PC-9 (cell line): ENCODE measurements around the gene CHRNE. TPM values are rescaled to one million over a fixed set of nuclear protein-coding genes. Genes with fewer than 3 reads are reported as not detected.
"Not testable (repeated sequence)": the region's sequence is repeated elsewhere in the genome, so short reads cannot be mapped to it uniquely, and the experiment has no call there.

Source experiments
- BruUV-seq: library from RNA; stranded (reverse); fragments of 400-500 nt; replicated peaks from 2 replicates; lab custom pipeline; 2021; lab: Mats Ljungman, UMichigan
- CTCF ChIA-PET: fragments of 300-600 bp; sonication (Branson Sonifier 250); formaldehyde crosslinking; loops from one replicate; lab custom pipeline; 2022; ENCODE audit warnings: antibody characterized with exemption; lab: Charles Lee
- POLR2A ChIA-PET: fragments of 300-600 bp; sonication (Branson Sonifier 250); formaldehyde crosslinking; loops from one replicate; lab custom pipeline; 2022; ENCODE audit warnings: antibody characterized with exemption; ENCODE audit not compliant: unreplicated experiment; lab: Charles Lee
- DNase-seq, 2 experiments: peaks; one replicate each; pipeline versions ENCODE4 v3.0.0 to v3.0.0-alpha.2; 2015 to 2022; ENCODE audit warnings: mixed read lengths in 1 of 2
- H2AFZ ChIP-seq: fragments of 200-600 bp; sonication (generic); 2 replicates; pipeline ENCODE4 v1.8.1; 2017; ENCODE audit warnings: antibody characterized with exemption
- H3F3A ChIP-seq: fragments of 200-600 bp; sonication (generic); 2 replicates; pipeline ENCODE4 v1.8.1; 2017; ENCODE audit warnings: antibody characterized with exemption, mild to moderate bottlenecking, low read depth; ENCODE audit not compliant: insufficient read depth
- H3K27ac ChIP-seq: fragments of 200-600 bp; sonication (generic); 2 replicates; pipeline ENCODE4 v1.6.1; 2016; ENCODE audit warnings: mixed run types
- H3K27me3 ChIP-seq: fragments of 200-600 bp; sonication (generic); 2 replicates; pipeline ENCODE4 v1.6.1; 2016; ENCODE audit warnings: low read depth, mixed run types; ENCODE audit not compliant: insufficient read depth
- H3K36me3 ChIP-seq: fragments of 200-600 bp; sonication (generic); 2 replicates; pipeline ENCODE4 v1.6.1; 2016; ENCODE audit warnings: low read depth, mixed run types
- H3K4me1 ChIP-seq: fragments of 200-600 bp; sonication (generic); replicated peaks from 2 replicates; pipeline ENCODE4 v1.6.1; 2016; ENCODE audit warnings: mixed run types; ENCODE audit not compliant: insufficient read depth
- H3K4me2 ChIP-seq: fragments of 200-600 bp; sonication (generic); 2 replicates; pipeline ENCODE4 v1.6.1; 2017; ENCODE audit warnings: mixed run types
- H3K4me3 ChIP-seq: fragments of 200-600 bp; sonication (generic); 2 replicates; pipeline ENCODE4 v1.6.1; 2016; ENCODE audit warnings: mixed run types
- H3K79me2 ChIP-seq: fragments of 200-600 bp; sonication (generic); 2 replicates; pipeline ENCODE4 v1.6.1; 2017; ENCODE audit warnings: low read depth, mixed run types
- H3K9me2 ChIP-seq: fragments of 200-600 bp; sonication (generic); 2 replicates; pipeline ENCODE4 v1.8.1; 2017; ENCODE audit warnings: mild to moderate bottlenecking; ENCODE audit not compliant: insufficient read depth
- H3K9me3 ChIP-seq: fragments of 200-600 bp; sonication (generic); 2 replicates; pipeline ENCODE4 v1.8.1; 2016; ENCODE audit warnings: low read depth; ENCODE audit not compliant: insufficient read depth
- H4K20me1 ChIP-seq: fragments of 200-600 bp; sonication (generic); 2 replicates; pipeline ENCODE4 v1.8.1; 2017; ENCODE audit not compliant: insufficient read depth
- CTCF ChIP-seq: fragments of 200-600 bp; sonication (generic); conservative IDR thresholded peaks from 2 replicates; pipeline ENCODE4 v1.6.1; 2017; ENCODE audit warnings: mixed run types, antibody characterized with exemption, mild to moderate bottlenecking, moderate library complexity
- EZH2 ChIP-seq: fragments of 200-600 bp; sonication (generic); IDR thresholded peaks from 2 replicates; pipeline ENCODE4 v1.8.0; 2017; ENCODE audit warnings: antibody characterized with exemption, low read depth
- intact Hi-C: fragments of 100-400 bp; cut with micrococcal nuclease; formaldehyde crosslinking; loops from one replicate; pipeline ENCODE4 v1.10.0; 2022; ENCODE audit not compliant: unreplicated experiment
- total RNA-seq: library from RNA; stranded (reverse); gene quantifications from 2 replicates; pipeline ENCODE4 v1.2.3, GENCODE V29; 2021

CHRNE gene
- total RNA-seq, 1 experiment from 2014 or later, result 0.24 TPM

- ChIA-PET CTCF (no interaction called here), POLR2A (no interaction called here)
- intact Hi-C loops, result no loop called here
- H3K4me2 ChIP-seq, result no peak overlapping the region
- DNase-seq, result no peak
- BruUV-seq, result no TSS peak
- H2AFZ ChIP-seq, result no peak overlapping the region
- H4K20me1 ChIP-seq, result peaks cover 11% of the 10 kb centered on the region; the same call in 1 of the 2 replicates
- H3K27ac ChIP-seq, result no peak overlapping the region
- no peaks in the 10 kb centered on the region for H3K27me3 ChIP-seq
- TF ChIP-seq CTCF (no peak), EZH2 (no peak)
- H3F3A ChIP-seq, result peaks cover 6% of the 10 kb centered on the region; the same call in 1 of the 2 replicates
- no peaks in the 10 kb centered on the region for H3K4me1 ChIP-seq
- H3K36me3 ChIP-seq, result no peaks in the 10 kb centered on the region
- 0 out of 2 replicates have a peak, but pooled peaks cover 11% of the 10 kb centered on the region for H3K79me2 ChIP-seq
- no peaks in the 10 kb centered on the region for H3K9me2 ChIP-seq
- no peak overlapping the region for H3K4me3 ChIP-seq
- H3K9me3 ChIP-seq, result no peaks in the 10 kb centered on the region
Observed at GRCh38 chr17:4870855-4871254, 32.0 kb downstream of the CHRNE start.

- H4K20me1 ChIP-seq, H3K79me2 ChIP-seq, H3K4me3 ChIP-seq, H3K9me2 ChIP-seq, H3K4me1 ChIP-seq, H2AFZ ChIP-seq, H3K27ac ChIP-seq, H3F3A ChIP-seq, H3K4me2 ChIP-seq, H3K27me3 ChIP-seq, H3K36me3 ChIP-seq, H3K9me3 ChIP-seq, DNase-seq, intact Hi-C loops, BruUV-seq: not testable (repeated sequence)
- CTCF ChIA-PET, result interaction anchor here (0.7 kb wide), 1 partner anchor 7 kb away, joined by 13 read pairs; no protein-coding TSS in a partner anchor
- POLR2A ChIA-PET, result interaction anchor here (0.7 kb wide), 1 partner anchor 11 kb away, joined by 15 read pairs; no protein-coding TSS in a partner anchor
Observed at GRCh38 chr17:4869058-4869998, 33.6 kb downstream of the CHRNE start.

- Histone ChIP-seq H4K20me1 (peaks cover 19% of the 10 kb centered on the region), H3K79me2 (peaks cover 10% of the 10 kb centered on the region; the same call in 1 of the 2 replicates)
- H3K4me2 ChIP-seq, H3K27ac ChIP-seq, intact Hi-C loops, H3K4me3 ChIP-seq, H3K4me1 ChIP-seq, H3K9me3 ChIP-seq, H3K9me2 ChIP-seq, DNase-seq, H3F3A ChIP-seq, H2AFZ ChIP-seq, POLR2A ChIA-PET, H3K36me3 ChIP-seq, BruUV-seq, H3K27me3 ChIP-seq: not testable (repeated sequence)
- CTCF ChIA-PET, result interaction anchor here (0.6 to 0.7 kb wide), 4 partner anchors 9 to 171 kb away, joined by 3 to 5 read pairs (median 3); no protein-coding TSS in a partner anchor
Observed at GRCh38 chr17:4867535-4867934, 35.4 kb downstream of the CHRNE start.

- Histone ChIP-seq H3K27ac (no peak overlapping the region), H3K27me3 (no peaks in the 10 kb centered on the region), H4K20me1 (peaks cover 20% of the 10 kb centered on the region), H2AFZ (no peak overlapping the region), H3K9me3 (no peaks in the 10 kb centered on the region), H3K79me2 (peaks cover 26% of the 10 kb centered on the region), H3K4me3 (no peak overlapping the region), H3K4me1 (peaks cover 12% of the 10 kb centered on the region), H3F3A (peaks cover 21% of the 10 kb centered on the region; the same call in 1 of the 2 replicates), H3K4me2 (no peak overlapping the region), H3K36me3 (0 out of 2 replicates have a peak, but pooled peaks cover 3% of the 10 kb centered on the region), H3K9me2 (no peaks in the 10 kb centered on the region)
- BruUV-seq, result no TSS peak
- DNase-seq, result no peak
- ChIA-PET POLR2A (no interaction called here), CTCF (no interaction called here)
- intact Hi-C loops, result no loop called here
- TF ChIP-seq EZH2 (no peak), CTCF (no peak)
Observed at GRCh38 chr17:4863321-4863720, 39.6 kb downstream of the CHRNE start.
